Astrocyte (in vitro differentiated cells and primary cell): ENCODE data around the gene TCN1. TPM values are rescaled to one million over a fixed set of nuclear protein-coding genes. Genes with fewer than 3 reads are reported as not detected.

Source experiments
- DNase-seq: peaks from one replicate; pipeline ENCODE4 v3.0.0-alpha.2; 2010; ENCODE audit warnings: low read depth
- FAIRE-seq: peaks from 2 replicates; lab custom pipeline; 2011; peaks lifted over from hg19 to GRCh38; lab: Jason Lieb, UNC
- H2AFZ ChIP-seq: 2 replicates; pipeline ENCODE4 v1.6.0; 2012; ENCODE audit warnings: low read depth, low read length, inconsistent platforms
- H3K27ac ChIP-seq: 2 replicates; pipeline ENCODE4 v1.5.1; 2011; ENCODE audit warnings: low read depth, low read length, inconsistent platforms
- H3K27me3 ChIP-seq: 2 replicates; pipeline ENCODE4 v1.6.0; 2011; ENCODE audit warnings: low read length, inconsistent platforms; ENCODE audit not compliant: insufficient read depth
- H3K36me3 ChIP-seq: 2 replicates; pipeline ENCODE4 v1.5.1; 2011; ENCODE audit warnings: low read length, inconsistent platforms; ENCODE audit not compliant: insufficient read depth
- H3K4me1 ChIP-seq: 2 replicates; pipeline ENCODE4 v1.5.1; 2011; ENCODE audit warnings: low read length, inconsistent platforms; ENCODE audit not compliant: insufficient read depth
- H3K4me2 ChIP-seq: 2 replicates; pipeline ENCODE4 v1.6.0; 2012; ENCODE audit warnings: low read length, inconsistent platforms
- H3K4me3 ChIP-seq: 2 replicates; pipeline ENCODE4 v1.5.1; 2011; ENCODE audit warnings: low read depth, mild to moderate bottlenecking, low read length, inconsistent platforms; ENCODE audit not compliant: insufficient read depth
- H3K79me2 ChIP-seq: 2 replicates; pipeline ENCODE4 v1.6.0; 2012; ENCODE audit warnings: mild to moderate bottlenecking, low read length, inconsistent platforms; ENCODE audit not compliant: insufficient read depth
- H3K9ac ChIP-seq: 2 replicates; pipeline ENCODE4 v1.6.0; 2012; ENCODE audit warnings: mild to moderate bottlenecking, low read length, inconsistent platforms
- H3K9me3 ChIP-seq: 2 replicates; pipeline ENCODE4 v1.5.1; 2012; ENCODE audit warnings: low read depth, mild to moderate bottlenecking, low read length, inconsistent platforms; ENCODE audit not compliant: insufficient read depth
- H4K20me1 ChIP-seq: 2 replicates; pipeline ENCODE4 v1.6.0; 2012; ENCODE audit warnings: low read length, inconsistent platforms; ENCODE audit not compliant: insufficient read depth
- H3K27ac Mint-ChIP-seq: one replicate; pipeline ENCODE4 v1.8.0; 2021; ENCODE audit warnings: mild to moderate bottlenecking, mixed read lengths; ENCODE audit not compliant: unreplicated experiment
- H3K27me3 Mint-ChIP-seq: one replicate; pipeline ENCODE4 v1.8.0; 2021; ENCODE audit warnings: low read depth, mixed read lengths; ENCODE audit not compliant: unreplicated experiment
- H3K36me3 Mint-ChIP-seq: one replicate; pipeline ENCODE4 v1.8.0; 2021; ENCODE audit warnings: low read depth, mixed read lengths; ENCODE audit not compliant: unreplicated experiment
- H3K4me1 Mint-ChIP-seq: one replicate; pipeline ENCODE4 v1.8.0; 2021; ENCODE audit warnings: low read depth, mixed read lengths; ENCODE audit not compliant: unreplicated experiment
- H3K4me3 Mint-ChIP-seq: one replicate; pipeline ENCODE4 v1.8.0; 2021; ENCODE audit warnings: mild to moderate bottlenecking, moderate library complexity, mixed read lengths; ENCODE audit not compliant: unreplicated experiment
- H3K9me3 Mint-ChIP-seq: one replicate; pipeline ENCODE4 v1.8.0; 2021; ENCODE audit warnings: mild to moderate bottlenecking, mixed read lengths; ENCODE audit not compliant: unreplicated experiment
- CTCF ChIP-seq: IDR thresholded peaks from 2 replicates; pipeline ENCODE4 v1.5.1; 2011; ENCODE audit warnings: low read depth, mild to moderate bottlenecking, inconsistent platforms, low read length, moderate library complexity; ENCODE audit not compliant: insufficient read depth
- EZH2 ChIP-seq: IDR thresholded peaks from 2 replicates; pipeline ENCODE4 v1.6.1; 2012; ENCODE audit warnings: mild to moderate bottlenecking, low read length, inconsistent platforms; ENCODE audit not compliant: insufficient read depth
- total RNA-seq: library from RNA; stranded (reverse); gene quantifications from 2 replicates; pipeline ENCODE4 v1.2.1, GENCODE V29; 2021

Gene TCN1
- total RNA-seq, 1 donor from 2014 or later: 0.45 TPM

GRCh38 chr11:59898650-59899049, 32.4 kb upstream of the TCN1 start:
- H2AFZ ChIP-seq: no peak overlapping the region
- TF ChIP-seq CTCF (no peak), EZH2 (no peak)
- no peaks in the 10 kb centered on the region for H3K27me3 Mint-ChIP-seq

GRCh38 chr11:59898046-59898445, 31.8 kb upstream of the TCN1 start:
- no peaks in the 10 kb centered on the region for H3K79me2 ChIP-seq
- peaks cover 14% of the 10 kb centered on the region for H3K4me1 Mint-ChIP-seq
- TF ChIP-seq EZH2: no peak
- TF ChIP-seq CTCF: no peak

More at GRCh38 chr11:59898650-59899049, 32.4 kb upstream of the TCN1 start:
- H3K4me3 Mint-ChIP-seq: no peak overlapping the region
- H3K9me3 Mint-ChIP-seq: peaks cover 3% of the 10 kb centered on the region
- Histone ChIP-seq H3K27ac (no peak overlapping the region), H3K9me3 (no peaks in the 10 kb centered on the region), H3K79me2 (no peaks in the 10 kb centered on the region), H4K20me1 (no peaks in the 10 kb centered on the region), H3K36me3 (no peaks in the 10 kb centered on the region), H3K4me3 (no peak overlapping the region), H3K9ac (no peak overlapping the region), H3K27me3 (no peaks in the 10 kb centered on the region), H3K4me2 (no peak overlapping the region), H3K4me1 (peaks cover 4% of the 10 kb centered on the region)
- peaks cover 14% of the 10 kb centered on the region for H3K4me1 Mint-ChIP-seq
- FAIRE-seq: no peak
- H3K36me3 Mint-ChIP-seq: no peaks in the 10 kb centered on the region
- no peak overlapping the region for H3K27ac Mint-ChIP-seq
- no peak for DNase-seq

GRCh38 chr11:59894616-59895015, 28.3 kb upstream of the TCN1 start:
- Mint-ChIP-seq H3K4me3 (no peak overlapping the region), H3K9me3 (peaks cover 7% of the 10 kb centered on the region), H3K27ac (no peak overlapping the region), H3K36me3 (no peaks in the 10 kb centered on the region), H3K27me3 (no peaks in the 10 kb centered on the region), H3K4me1 (peaks cover 9% of the 10 kb centered on the region)
- no peak for FAIRE-seq
- no peak for DNase-seq
- H3K4me2 ChIP-seq: no peak overlapping the region
- no peak overlapping the region for H2AFZ ChIP-seq
- no peaks in the 10 kb centered on the region for H3K27me3 ChIP-seq
- H3K4me1 ChIP-seq: peaks cover 2% of the 10 kb centered on the region
- H3K36me3 ChIP-seq: no peaks in the 10 kb centered on the region
- H3K27ac ChIP-seq: no peak overlapping the region
- no peak overlapping the region for H3K4me3 ChIP-seq
- H3K9ac ChIP-seq: no peak overlapping the region
- no peak for TF ChIP-seq EZH2
- no peak for TF ChIP-seq CTCF
- no peaks in the 10 kb centered on the region for H3K79me2 ChIP-seq
- no peaks in the 10 kb centered on the region for H3K9me3 ChIP-seq
- H4K20me1 ChIP-seq: no peaks in the 10 kb centered on the region

More at GRCh38 chr11:59898046-59898445, 31.8 kb upstream of the TCN1 start:
- H3K27me3 ChIP-seq: no peaks in the 10 kb centered on the region
- H3K9ac ChIP-seq: no peak overlapping the region
- H3K9me3 Mint-ChIP-seq: peaks cover 3% of the 10 kb centered on the region
- no peak overlapping the region for H3K4me2 ChIP-seq
- H3K27ac Mint-ChIP-seq: peak overlapping the region; percentile 47
- DNase-seq (no peak), FAIRE-seq (no peak)
- no peaks in the 10 kb centered on the region for H3K36me3 ChIP-seq
- H3K4me3 Mint-ChIP-seq: no peak overlapping the region
- H4K20me1 ChIP-seq: no peaks in the 10 kb centered on the region
- H3K27me3 Mint-ChIP-seq: no peaks in the 10 kb centered on the region
- H3K36me3 Mint-ChIP-seq: no peaks in the 10 kb centered on the region
- H3K9me3 ChIP-seq: no peaks in the 10 kb centered on the region
- no peak overlapping the region for H3K27ac ChIP-seq
- H3K4me3 ChIP-seq: no peak overlapping the region
- H2AFZ ChIP-seq: no peak overlapping the region
- H3K4me1 ChIP-seq: peaks cover 4% of the 10 kb centered on the region
